T-helper 1 cell treated with Interleukin-12 subunit alpha and Interleukin-12 subunit beta and Interleukin-4 antibody, amounts not matched to agents 30 ng/mL and 1 ng/mL, for 36 hours (primary cell): ENCODE results near the gene TACC3. TPM values are rescaled to one million over a fixed set of nuclear protein-coding genes. Genes with fewer than 3 reads are reported as not detected.

Source experiments
- intact Hi-C: fragments of 100-400 bp; cut with micrococcal nuclease; formaldehyde crosslinking; loops from one replicate; pipeline ENCODE4 v1.15.1; 2024
- total RNA-seq: library from RNA; stranded (reverse); gene quantifications from 2 replicates; pipeline ENCODE4 v1.2.3, GENCODE V29; 2022

The TACC3 gene
- total RNA-seq, 1 donor from 2014 or later = 173 TPM

GRCh38 chr4:1787411-1788077 is 66.2 kb downstream of the TACC3 start:
- intact Hi-C loops = no loop called here

DNA sequence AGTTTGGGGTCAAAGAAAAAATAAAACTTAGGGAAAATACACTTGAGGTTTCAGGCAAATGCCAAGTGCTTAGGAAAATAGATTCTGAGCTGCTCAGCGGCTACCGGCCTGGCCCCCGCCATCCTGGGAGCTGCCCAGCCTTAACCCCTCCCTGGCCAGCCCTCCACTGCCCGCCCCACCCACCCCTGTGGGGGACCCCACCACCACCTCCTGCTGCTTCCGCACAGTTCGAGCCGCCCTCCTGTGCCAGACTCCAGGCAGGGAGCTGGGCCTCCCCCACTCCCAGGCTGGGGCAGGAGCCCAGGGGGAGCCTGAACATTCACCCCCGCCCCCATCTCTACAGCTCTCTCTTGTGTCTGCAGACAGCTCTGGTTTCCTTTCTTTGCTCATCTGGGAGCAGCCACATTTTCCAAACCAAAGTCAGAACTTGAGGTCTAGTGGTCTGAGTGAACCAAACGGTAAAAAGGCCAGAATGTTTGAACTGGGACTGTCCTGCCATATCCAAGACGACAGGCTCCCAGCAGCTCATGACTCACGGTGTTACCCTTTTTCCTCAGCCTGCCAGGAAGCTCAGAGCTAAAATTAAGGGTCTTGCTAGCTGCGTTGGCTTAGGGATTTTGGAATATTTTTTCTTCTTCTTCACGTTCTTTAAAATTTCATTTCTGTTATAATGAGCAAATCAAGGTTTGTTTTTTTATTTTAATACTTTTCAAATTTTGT is 67.1 kb downstream of the TACC3 start:
- intact Hi-C loops = no loop called here

DNA sequence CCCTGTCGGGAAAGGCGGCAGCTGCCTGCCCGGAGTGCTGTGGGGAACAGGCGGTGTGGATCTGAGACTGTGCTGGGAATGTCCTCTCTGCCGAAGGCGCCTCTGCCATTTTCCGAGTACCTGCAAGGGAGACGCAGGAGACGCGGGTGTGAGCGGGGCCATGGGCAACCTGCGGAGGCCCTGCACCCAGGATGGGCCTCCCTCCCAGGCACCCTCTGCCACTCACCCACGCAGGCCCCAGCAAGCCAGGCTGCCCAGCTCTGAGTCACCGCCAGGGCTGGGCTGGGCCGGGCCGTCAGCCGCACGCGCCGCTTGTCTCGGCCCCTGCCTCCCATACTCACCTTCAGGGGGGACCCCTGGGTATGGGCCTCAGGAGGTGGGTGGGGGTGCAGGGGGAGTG is 68.2 kb downstream of the TACC3 start:
- intact Hi-C loops = no loop called here

DNA sequence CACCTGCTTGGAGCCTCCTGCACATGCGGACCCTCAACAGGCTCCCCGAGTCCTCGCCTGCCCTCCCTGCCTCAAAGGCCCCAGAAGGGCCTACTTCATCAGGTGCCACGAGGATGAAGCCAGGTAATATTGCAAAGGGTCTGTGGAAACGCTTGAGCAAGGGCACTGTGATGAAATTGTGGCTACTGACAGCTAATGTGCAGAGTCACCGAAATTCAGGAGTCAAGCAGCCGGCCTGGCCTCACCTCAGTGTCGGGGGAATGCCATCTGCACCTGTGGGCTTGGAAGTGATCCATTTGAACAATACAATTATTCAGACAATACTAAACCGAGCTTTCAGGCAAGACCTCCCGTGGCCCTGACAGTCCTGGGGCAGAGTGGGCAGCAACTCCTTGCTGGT is 68.7 kb downstream of the TACC3 start:
- intact Hi-C loops = loop anchor here (5.0 kb wide), 2 partner anchors 43 to 1282 kb away; partner anchors contain the start of genes HTT and HTT-AS

GRCh38 chr4:1792158-1792831 is 71.0 kb downstream of the TACC3 start:
- intact Hi-C loops = loop anchor here (2.0 to 5.0 kb wide), 3 partner anchors 45 to 1280 kb away; partner anchors contain the start of genes FAM53A, HTT and HTT-AS

DNA sequence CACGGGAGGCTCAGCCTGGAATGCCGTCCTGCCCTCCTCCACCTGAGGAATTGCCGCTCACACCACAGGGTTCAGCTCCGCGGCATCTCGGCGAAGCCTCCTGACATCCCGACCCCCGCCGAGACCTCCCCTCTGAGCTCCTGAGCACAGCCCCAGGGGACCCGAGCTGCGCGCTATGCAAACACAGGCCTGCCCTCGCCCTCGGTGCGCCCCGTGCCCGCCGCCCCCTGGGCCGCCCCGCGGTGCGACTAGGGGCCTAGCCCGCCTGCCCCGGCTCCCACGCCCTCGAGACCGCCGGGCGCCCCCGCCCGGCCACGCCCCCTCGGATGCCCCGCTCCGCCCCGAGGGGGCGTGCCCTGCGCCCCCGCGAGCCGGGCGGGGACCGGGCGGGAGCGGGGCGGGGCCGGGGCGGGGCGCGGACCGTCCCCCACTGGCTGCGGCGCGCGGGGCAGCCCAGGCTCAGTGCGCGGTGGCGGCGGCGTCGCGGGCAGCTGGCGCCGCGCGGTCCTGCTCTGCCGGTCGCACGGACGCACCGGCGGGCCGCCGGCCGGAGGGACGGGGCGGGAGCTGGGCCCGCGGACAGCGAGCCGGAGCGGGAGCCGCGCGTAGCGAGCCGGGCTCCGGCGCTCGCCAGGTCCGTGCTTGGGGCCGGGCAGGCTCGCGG is 71.6 kb downstream of the TACC3 start, which contains the start of gene FGFR3:
Gene FGFR3 (plus strand): TSS at position 462 of the 664 bp plus-strand sequence. CDS start 642 bp downstream, outside the sequence.
- intact Hi-C loops = loop anchor here (1.0 to 5.0 kb wide), 4 partner anchors 26 to 1279 kb away; partner anchors contain the start of genes FAM53A, HTT and HTT-AS

DNA sequence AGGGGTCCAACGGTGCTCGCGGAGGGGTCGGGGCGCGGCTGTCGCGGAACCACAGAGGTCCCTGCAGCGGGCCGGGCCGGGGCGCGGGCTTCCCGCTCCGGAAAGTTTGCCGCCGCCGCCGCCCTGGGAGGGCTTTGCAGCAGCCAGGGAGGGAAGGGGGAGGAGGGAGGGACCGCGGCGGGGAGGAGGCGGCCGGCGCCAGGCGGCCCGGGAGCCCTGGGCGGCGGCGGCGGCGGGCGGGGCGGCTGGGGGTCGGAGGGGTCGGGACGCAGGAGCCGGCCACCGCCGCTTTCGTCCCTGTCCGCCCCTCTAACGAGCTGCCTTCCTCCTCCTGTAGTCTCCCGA is 72.1 kb downstream of the TACC3 start:
- intact Hi-C loops = loop anchor here (1.0 to 5.0 kb wide), 4 partner anchors 26 to 1279 kb away; partner anchors contain the start of genes FAM53A, HTT and HTT-AS

- intact Hi-C loops = loop anchor here (1.0 to 5.0 kb wide), 4 partner anchors 27 to 1278 kb away; partner anchors contain the start of genes FAM53A, HTT and HTT-AS
Measured at GRCh38 chr4:1793940-1794808, 72.9 kb downstream of the TACC3 start.

Other genes starting within 250 kb of the TACC3 start
- gene FAM53A, start 37.2 kb upstream of the TACC3 start, total RNA-seq = 1.9 TPM in 2 replicates
- 99.1 and 99.4 TPM in 2 replicates for gene SLBP, start 9.2 kb upstream of the TACC3 start, total RNA-seq
- 24.8 and 24.9 TPM in 2 replicates for gene TMEM129, start 198 bp upstream of the TACC3 start, total RNA-seq
- gene FGFR3, start 71.8 kb downstream of the TACC3 start, total RNA-seq = 0.39 and 1.2 TPM in 2 replicates
- gene LETM1, start 134.6 kb downstream of the TACC3 start, total RNA-seq = 64.9 and 69.2 TPM in 2 replicates
- gene NSD2, start 149.9 kb downstream of the TACC3 start, total RNA-seq = 196 and 203 TPM in 2 replicates